Measurements from ENCODE around the gene C6orf47. TPM values are rescaled to one million over a fixed set of nuclear protein-coding genes. Genes with fewer than 3 reads are reported as not detected.

C6orf47 gene
- polyA plus RNA-seq, 1 experiment: 13.0 TPM

DNA sequence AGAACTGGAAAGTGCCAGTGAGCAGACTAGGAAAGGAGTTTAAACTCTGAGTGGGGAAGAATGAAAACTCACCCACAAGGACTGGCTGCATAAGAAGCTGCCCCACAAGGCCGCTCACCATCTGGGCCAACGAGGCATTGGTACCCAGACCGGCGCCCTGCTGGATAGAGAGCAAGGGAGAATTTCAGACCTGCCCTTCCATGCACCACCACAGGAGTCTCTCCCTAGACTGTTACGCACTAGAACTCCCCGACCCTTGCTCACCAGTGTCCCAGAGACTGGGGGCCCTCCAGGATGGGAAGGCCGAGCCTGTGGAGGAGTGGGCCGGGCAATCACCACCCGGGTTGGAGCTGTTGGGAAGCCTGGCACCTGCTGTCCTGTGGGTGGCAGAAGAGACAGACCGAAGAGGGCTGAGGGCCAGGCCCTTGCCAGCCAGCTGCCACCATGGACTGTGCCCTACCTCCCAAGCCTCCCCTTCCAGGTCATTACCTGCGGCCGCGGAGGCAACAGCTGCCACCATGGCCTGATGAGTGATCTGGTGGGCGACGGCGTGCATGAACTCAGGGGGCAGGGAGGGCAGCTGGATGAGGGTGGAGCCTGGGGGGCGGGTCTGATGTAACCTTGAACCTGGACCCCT, 16.6 kb downstream of the C6orf47 start:
- peaks cover 58% of the 10 kb centered on the region for H3K36me3 ChIP-seq (ENCODE audit: control insufficient read depth, insufficient read depth, low read length)
- POLR2A ChIA-PET: no interaction called here
- no peaks in the 10 kb centered on the region for H3K27me3 ChIP-seq (ENCODE audit: control insufficient read depth, insufficient read depth, low read length)
- no peak for DNase-seq (ENCODE audit: low read depth)
- CTCF ChIA-PET: no interaction called here
- no peak overlapping the region for H3K4me3 ChIP-seq (ENCODE audit: low read depth, low read length)
- TF ChIP-seq CTCF (IDR thresholded peaks at IDR 0.05; ENCODE audit: insufficient read depth, low read depth, low read length): no peak

GRCh38 chr6:31642798-31643570, 17.6 kb downstream of the C6orf47 start:
- H3K36me3 ChIP-seq (ENCODE audit: control insufficient read depth, insufficient read depth, low read length): peaks cover 52% of the 10 kb centered on the region
- no peak overlapping the region for H3K4me3 ChIP-seq (ENCODE audit: low read depth, low read length)
- no peaks in the 10 kb centered on the region for H3K27me3 ChIP-seq (ENCODE audit: control insufficient read depth, insufficient read depth, low read length)
- TF ChIP-seq CTCF (IDR thresholded peaks at IDR 0.05; ENCODE audit: insufficient read depth, low read depth, low read length): no peak
- POLR2A ChIA-PET: no interaction called here
- DNase-seq (ENCODE audit: low read depth): no peak
- CTCF ChIA-PET: interaction anchor here (0.6 kb wide), 1 partner anchor 277 kb away, joined by 3 read pairs; no protein-coding TSS in a partner anchor

DNA sequence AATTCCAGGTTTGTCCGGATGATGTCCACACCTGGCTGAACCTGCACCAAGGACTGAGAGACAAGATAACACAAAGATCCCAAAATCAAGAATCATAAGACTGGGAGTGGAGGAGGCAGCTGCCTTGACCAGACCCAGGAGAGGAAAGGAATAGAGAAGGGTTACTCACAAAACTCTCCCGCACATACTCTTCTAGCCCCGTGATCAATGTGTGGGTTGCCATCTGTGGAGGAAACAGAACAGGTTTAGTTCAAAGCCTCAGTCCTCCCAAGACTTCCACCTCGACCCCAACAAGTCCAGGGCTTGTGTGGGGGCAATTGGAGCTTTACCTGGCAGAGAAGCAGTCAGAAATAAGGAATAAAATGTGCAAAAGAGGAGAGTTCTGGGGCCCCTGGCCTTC, 19.2 kb downstream of the C6orf47 start:
- peaks cover 52% of the 10 kb centered on the region for H3K36me3 ChIP-seq (ENCODE audit: control insufficient read depth, insufficient read depth, low read length)
- no peak for DNase-seq (ENCODE audit: low read depth)
- ChIA-PET POLR2A (no interaction called here), CTCF (interaction anchor here (3.6 kb wide), 1 partner anchor 11 kb away, joined by 15 read pairs; the partner anchor contains the start of gene BAG6)
- no peak for TF ChIP-seq CTCF (IDR thresholded peaks at IDR 0.05; ENCODE audit: insufficient read depth, low read depth, low read length)
- H3K4me3 ChIP-seq (ENCODE audit: low read depth, low read length): no peak overlapping the region
- no peaks in the 10 kb centered on the region for H3K27me3 ChIP-seq (ENCODE audit: control insufficient read depth, insufficient read depth, low read length)

DNA sequence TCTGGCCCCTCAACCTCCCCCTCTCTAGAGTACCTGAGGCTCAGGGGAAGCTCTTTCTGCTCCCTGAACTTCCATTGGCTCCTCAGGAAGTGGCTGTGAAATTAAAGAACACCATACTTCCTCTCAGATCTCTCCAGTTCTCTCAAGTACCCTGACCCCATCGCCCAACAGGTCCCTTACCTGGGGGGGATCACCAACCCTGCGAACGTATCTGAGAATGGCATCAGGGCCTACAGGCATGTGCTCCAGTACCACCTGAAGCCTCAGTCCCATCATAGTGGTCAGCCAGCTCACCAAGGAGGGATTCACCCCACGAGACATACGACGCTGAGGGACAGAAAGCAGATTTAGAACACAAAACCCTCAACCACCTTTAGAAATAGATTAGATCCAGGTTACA, 20.0 kb downstream of the C6orf47 start:
- no peak overlapping the region for H3K4me3 ChIP-seq (ENCODE audit: low read depth, low read length)
- TF ChIP-seq CTCF (IDR thresholded peaks at IDR 0.05; ENCODE audit: insufficient read depth, low read depth, low read length): no peak
- DNase-seq (ENCODE audit: low read depth): no peak
- ChIA-PET POLR2A (interaction anchor here (0.5 kb wide), 1 partner anchor 62 kb away, joined by 4 read pairs; no protein-coding TSS in a partner anchor), CTCF (interaction anchor here (3.6 kb wide), 1 partner anchor 11 kb away, joined by 15 read pairs; the partner anchor contains the start of gene BAG6)
- H3K27me3 ChIP-seq (ENCODE audit: control insufficient read depth, insufficient read depth, low read length): no peaks in the 10 kb centered on the region
- peaks cover 52% of the 10 kb centered on the region for H3K36me3 ChIP-seq (ENCODE audit: control insufficient read depth, insufficient read depth, low read length)

DNA sequence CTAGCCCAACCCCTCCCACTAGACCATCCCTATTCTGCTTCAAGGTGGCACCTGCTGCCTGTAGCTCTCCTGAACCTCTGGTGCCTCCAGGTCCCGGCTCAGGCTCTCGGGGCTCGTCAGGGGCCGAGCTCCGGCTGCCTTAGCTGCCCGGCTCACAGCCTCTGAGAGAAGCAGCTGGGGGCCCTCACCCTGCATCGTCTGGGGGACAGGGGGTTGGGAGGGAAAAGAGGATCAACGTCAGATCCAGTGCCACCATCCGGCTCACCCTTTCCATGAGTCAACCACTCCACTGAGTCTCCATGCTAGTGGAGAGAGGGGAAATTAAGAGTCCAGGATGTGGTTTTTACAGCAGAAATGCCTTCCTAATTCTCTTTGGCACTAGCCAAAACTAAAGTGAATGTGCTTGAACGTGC, 21.1 kb downstream of the C6orf47 start:
- no peak for TF ChIP-seq CTCF (IDR thresholded peaks at IDR 0.05; ENCODE audit: insufficient read depth, low read depth, low read length)
- CTCF ChIA-PET: interaction anchor here (0.9 to 3.6 kb wide), 3 partner anchors 10 to 92 kb away, joined by 3 to 15 read pairs (median 3); partner anchors contain the start of genes BAG6 and NFKBIL1
- H3K4me3 ChIP-seq (ENCODE audit: low read depth, low read length): no peak overlapping the region
- DNase-seq (ENCODE audit: low read depth): no peak
- no peaks in the 10 kb centered on the region for H3K27me3 ChIP-seq (ENCODE audit: control insufficient read depth, insufficient read depth, low read length)
- H3K36me3 ChIP-seq (ENCODE audit: control insufficient read depth, insufficient read depth, low read length): peaks cover 52% of the 10 kb centered on the region
- POLR2A ChIA-PET: no interaction called here

All from BJ (cell line).